Lung (tissue), 12 donors: ENCODE results near the gene CAMKV. TPM values are rescaled to one million over a fixed set of nuclear protein-coding genes. Genes with fewer than 3 reads are reported as not detected.

Experiments used
- ATAC-seq: fragments of 200-7000 bp; cut with Tn5 transposase; one replicate; pipeline ENCODE4 v1.9.1; 2020; ENCODE audit warnings: moderate number of reproducible peaks; ENCODE audit not compliant: insufficient read depth, low FRiP score
- DNase-seq, 3 donors: peaks; one replicate each; pipeline ENCODE4 v3.0.0-alpha.2; 2013 to 2017
- H3K27ac ChIP-seq, 2 donors: one replicate each; pipeline ENCODE4 v1.5.1; 2013; ENCODE audit warnings: mild to moderate bottlenecking in 2 of 2, moderate library complexity in 2 of 2, control low read depth in 1 of 2, inconsistent platforms in 1 of 2, low read depth in 1 of 2, low read length in 1 of 2
- H3K27me3 ChIP-seq, 3 donors: one replicate each; pipeline ENCODE4 v1.5.1; 2013; ENCODE audit warnings: low read length in 2 of 3; ENCODE audit not compliant: control insufficient read depth in 3 of 3, insufficient read depth in 3 of 3
- H3K36me3 ChIP-seq, 4 donors: one replicate each; pipeline ENCODE4 v1.5.1; 2013; ENCODE audit warnings: low read length in 4 of 4, mild to moderate bottlenecking in 1 of 4, moderate library complexity in 1 of 4; ENCODE audit not compliant: control insufficient read depth in 4 of 4, insufficient read depth in 4 of 4
- H3K4me1 ChIP-seq, 5 donors: one replicate each; pipeline ENCODE4 v1.5.1; 2013; ENCODE audit warnings: low read length in 5 of 5, mild to moderate bottlenecking in 2 of 5, moderate library complexity in 1 of 5; ENCODE audit not compliant: control insufficient read depth in 5 of 5, insufficient read depth in 5 of 5
- H3K4me3 ChIP-seq: one replicate; pipeline ENCODE4 v1.5.1; 2013; ENCODE audit warnings: mild to moderate bottlenecking, control low read depth, moderate library complexity
- H3K9ac ChIP-seq, 2 donors: one replicate each; pipeline ENCODE4 v1.5.1; 2013; ENCODE audit warnings: low read length in 2 of 2, control low read depth in 1 of 2; ENCODE audit not compliant: insufficient read depth in 1 of 2
- H3K9me3 ChIP-seq, 4 donors: one replicate each; pipeline ENCODE4 v1.5.1; 2013; ENCODE audit warnings: low read length in 3 of 4, mild to moderate bottlenecking in 1 of 4, moderate library complexity in 1 of 4; ENCODE audit not compliant: control insufficient read depth in 4 of 4, insufficient read depth in 3 of 4
- CTCF ChIP-seq: IDR thresholded peaks from 2 replicates; pipeline ENCODE4 v1.5.1; 2012; ENCODE audit warnings: mild to moderate bottlenecking; ENCODE audit errors: control extremely low read depth, extremely low read depth
- whole genome bisulfite sequencing, 2 donors: extraction: QIAGEN DNeasy Blood & Tissue Kit; methylation state at CpG; one replicate each; pipeline ENCODE4 v1.1.7; 2013; 5-methylcytosine and 5-hydroxymethylcytosine counted together
- polyA plus RNA-seq, 2 donors: library from polyadenylated mRNA; stranded (reverse); fragments of 200-250 nt; gene quantifications; one replicate each; pipeline ENCODE4 v1.2.1, GENCODE V29; 2013
- total RNA-seq, 2 donors: library from RNA; depleted of rRNA in 1 of 2; stranded (reverse); fragments of >200 nt in 1 of 2; gene quantifications; one replicate each; pipeline ENCODE4 v1.2.1, GENCODE V29; 2014 to 2021
- donor health status: control.
- donor health status: control.
- donor health status: Bipolar disorder and iron deficiency.
- donor health status: healthy.
- donor health status: DM: yes; HTN: yes; CAD: no.

CAMKV gene
- total and polyA plus RNA-seq, 4 donors: 0.34 TPM; not detected in 3

- Histone ChIP-seq H3K9ac (no peak overlapping the region), H3K36me3 (no peaks in the 10 kb centered on the region), H3K9me3 (no peaks in the 10 kb centered on the region), H3K27ac (no peak overlapping the region), H3K27me3 (no peaks in the 10 kb centered on the region), H3K4me1 (peaks cover 0 to 19% (median 2%) of the 10 kb centered on the region in 5 donors), H3K4me3 (no peak overlapping the region)
- WGBS, 2 donors: 92 to 96% methylated on average over 3 of the region's 3 CpGs
- no peak for DNase-seq
- no peak for TF ChIP-seq CTCF
- no peak for ATAC-seq
Measured at GRCh38 chr3:49842843-49843517, 26.7 kb downstream of the CAMKV start.

DNA sequence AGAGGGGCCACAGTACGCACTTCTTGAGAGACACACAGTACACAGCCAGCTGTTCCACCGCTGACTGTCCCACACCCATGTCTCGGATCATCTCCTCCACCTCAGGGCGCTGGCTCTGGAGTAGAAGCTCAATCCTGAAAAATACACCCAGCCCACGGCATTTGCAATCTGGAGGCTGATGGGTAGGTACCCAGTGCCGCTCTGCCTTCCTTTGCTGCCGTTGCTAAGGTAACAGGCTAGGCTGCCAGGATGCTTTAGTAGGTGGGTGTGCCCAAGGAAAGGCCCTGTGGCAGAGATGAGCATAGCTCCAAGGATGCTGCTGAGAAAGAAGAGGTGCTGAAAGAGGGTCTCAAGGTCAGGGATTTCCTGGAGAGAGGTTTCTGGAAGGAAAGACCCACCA lies 27.9 kb downstream of the CAMKV start:
- H3K27ac ChIP-seq: no peak overlapping the region
- WGBS, 2 donors: 95% methylated on average over 7 of the region's 7 CpGs
- H3K4me3 ChIP-seq: no peak overlapping the region
- peaks cover 0 to 19% (median 2%) of the 10 kb centered on the region in 5 donors for H3K4me1 ChIP-seq
- ATAC-seq: no peak
- no peak for TF ChIP-seq CTCF
- H3K9me3 ChIP-seq: no peaks in the 10 kb centered on the region
- H3K9ac ChIP-seq: no peak overlapping the region
- no peaks in the 10 kb centered on the region for H3K27me3 ChIP-seq
- no peak for DNase-seq
- peaks cover 0 to 5% (median 0%) of the 10 kb centered on the region in 4 donors for H3K36me3 ChIP-seq

GRCh38 chr3:49841126-49841696 lies 28.5 kb downstream of the CAMKV start:
- no peak overlapping the region for H3K27ac ChIP-seq
- H3K4me1 ChIP-seq: peaks cover 0 to 19% (median 2%) of the 10 kb centered on the region in 5 donors
- H3K36me3 ChIP-seq: peaks cover 0 to 9% (median 0%) of the 10 kb centered on the region in 4 donors
- no peaks in the 10 kb centered on the region for H3K27me3 ChIP-seq
- H3K9me3 ChIP-seq: no peaks in the 10 kb centered on the region
- DNase-seq (peak in 2 of 3 donors; percentile 26 to 45), ATAC-seq (no peak)
- H3K4me3 ChIP-seq: no peak overlapping the region
- TF ChIP-seq CTCF: no peak
- no peak overlapping the region for H3K9ac ChIP-seq
